T-helper 2 cell treated with Interferon-gamma antibody and Interleukin-4, amounts not matched to agents 100 ng/mL and 5 ng/mL, for 36 hours (primary cell): ENCODE measurements around the gene SIGLEC7. TPM values are rescaled to one million over a fixed set of nuclear protein-coding genes. Genes with fewer than 3 reads are reported as not detected.

Experiments used
- intact Hi-C: fragments of 100-400 bp; cut with micrococcal nuclease; formaldehyde crosslinking; loops from one replicate; pipeline ENCODE4 v1.15.1; 2023
- total RNA-seq: library from RNA; stranded (reverse); gene quantifications from 2 replicates; pipeline ENCODE4 v1.2.3, GENCODE V29; 2022

SIGLEC7 gene
- total RNA-seq, 1 donor from 2014 or later: not detected

DNA sequence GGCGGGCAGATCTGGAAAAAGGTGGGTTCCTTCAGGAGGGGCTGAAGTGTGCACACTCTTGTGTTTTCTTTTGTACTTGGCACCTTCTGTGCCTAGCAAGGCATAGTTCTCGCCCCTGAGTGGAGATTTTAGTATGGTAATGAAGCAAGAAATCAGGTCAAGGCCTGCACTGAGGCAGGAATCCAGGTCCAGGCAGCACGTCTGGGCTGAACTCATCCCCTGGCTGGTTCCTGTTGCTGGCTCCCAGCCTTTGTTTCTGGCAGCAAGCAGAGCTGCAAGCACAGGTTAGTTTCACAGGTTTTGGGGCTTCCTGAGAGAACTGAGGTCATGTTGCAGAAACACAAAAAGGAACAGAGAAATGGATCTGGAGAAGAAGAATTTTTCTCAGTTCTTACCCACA is 21.2 kb downstream of the SIGLEC7 start:
- intact Hi-C loops: loop anchor here (10.0 kb wide), 1 partner anchor 282 kb away; no protein-coding TSS in a partner anchor

DNA sequence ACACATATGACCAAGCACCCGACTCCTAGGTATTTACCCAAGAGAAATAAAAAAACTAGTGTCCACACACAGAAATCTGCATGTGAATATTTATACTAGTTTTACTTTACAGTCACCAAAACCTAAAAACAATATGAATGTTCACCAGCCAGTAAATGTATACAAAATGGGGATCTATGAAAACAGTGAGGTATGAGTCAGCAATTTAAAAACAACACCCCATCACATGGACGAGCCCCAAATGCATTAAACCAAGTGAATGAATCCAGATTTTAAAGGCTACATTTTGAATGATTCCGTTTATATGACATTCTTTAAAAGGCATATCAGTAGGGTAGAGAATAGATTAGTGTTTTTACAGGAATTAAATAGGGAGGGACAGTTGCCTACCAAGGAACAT is 22.1 kb downstream of the SIGLEC7 start:
- intact Hi-C loops: loop anchor here (10.0 kb wide), 1 partner anchor 281 kb away; no protein-coding TSS in a partner anchor

GRCh38 chr19:51166846-51167490 is 24.9 kb downstream of the SIGLEC7 start:
- intact Hi-C loops: loop anchor here (10.0 kb wide), 1 partner anchor 278 kb away; no protein-coding TSS in a partner anchor

- intact Hi-C loops: loop anchor here (10.0 kb wide), 1 partner anchor 276 kb away; no protein-coding TSS in a partner anchor
Measured at GRCh38 chr19:51168564-51169282, 26.6 kb downstream of the SIGLEC7 start.

DNA sequence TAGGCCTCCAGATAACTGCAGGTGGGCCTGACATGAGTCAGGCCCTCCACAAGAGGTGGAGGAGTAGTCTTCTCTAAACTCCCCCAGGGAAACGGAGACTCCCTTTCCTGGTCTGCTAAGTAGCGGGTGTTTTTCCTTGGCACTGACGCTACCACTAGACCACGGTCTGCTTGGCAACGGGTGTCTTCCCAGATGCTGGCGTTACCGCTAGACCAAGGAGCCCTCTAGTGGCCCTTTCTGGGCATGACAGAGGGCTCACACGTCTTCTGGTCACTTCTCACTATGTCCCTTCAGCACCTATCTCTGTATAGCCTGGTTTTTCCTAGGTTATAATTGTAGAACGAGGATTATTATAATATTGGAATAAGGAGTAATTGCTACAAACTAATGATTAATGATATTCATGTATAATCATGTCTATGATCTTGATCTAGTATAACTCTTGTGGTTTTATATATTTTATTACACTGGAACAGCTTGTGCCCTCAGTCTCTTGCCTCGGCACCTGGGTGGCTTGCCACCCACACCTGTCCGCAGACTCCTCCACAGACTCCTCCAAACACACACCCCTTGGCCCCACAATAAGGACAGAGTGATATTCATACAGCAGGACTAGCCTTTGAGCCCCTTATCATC is 27.3 kb downstream of the SIGLEC7 start:
- intact Hi-C loops: loop anchor here (10.0 kb wide), 1 partner anchor 275 kb away; no protein-coding TSS in a partner anchor

- intact Hi-C loops: no loop called here
Measured at GRCh38 chr19:51172223-51172622, 30.1 kb downstream of the SIGLEC7 start.

DNA sequence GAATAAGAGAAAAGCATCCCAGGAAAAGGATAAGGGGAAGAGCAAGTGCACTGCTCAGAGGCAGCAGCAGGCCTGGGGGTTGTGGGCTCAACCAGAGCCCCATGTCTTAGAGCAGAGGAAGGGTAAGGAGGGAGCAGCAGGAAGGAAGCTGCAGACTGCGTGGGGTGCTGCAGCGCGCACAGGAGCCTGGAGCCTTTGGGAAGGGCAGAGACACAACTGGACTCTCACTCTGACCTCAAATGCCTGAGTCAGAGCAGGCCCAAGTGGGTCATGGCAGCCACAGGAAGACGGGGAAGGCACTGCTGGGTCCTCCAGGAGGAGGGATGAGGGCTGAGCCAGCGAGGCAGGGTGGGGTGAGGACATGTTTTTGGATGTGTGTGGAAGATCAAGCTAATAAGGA is 31.6 kb downstream of the SIGLEC7 start:
- intact Hi-C loops: no loop called here

GRCh38 chr19:51179256-51179655 is 37.2 kb downstream of the SIGLEC7 start:
- intact Hi-C loops: no loop called here

DNA sequence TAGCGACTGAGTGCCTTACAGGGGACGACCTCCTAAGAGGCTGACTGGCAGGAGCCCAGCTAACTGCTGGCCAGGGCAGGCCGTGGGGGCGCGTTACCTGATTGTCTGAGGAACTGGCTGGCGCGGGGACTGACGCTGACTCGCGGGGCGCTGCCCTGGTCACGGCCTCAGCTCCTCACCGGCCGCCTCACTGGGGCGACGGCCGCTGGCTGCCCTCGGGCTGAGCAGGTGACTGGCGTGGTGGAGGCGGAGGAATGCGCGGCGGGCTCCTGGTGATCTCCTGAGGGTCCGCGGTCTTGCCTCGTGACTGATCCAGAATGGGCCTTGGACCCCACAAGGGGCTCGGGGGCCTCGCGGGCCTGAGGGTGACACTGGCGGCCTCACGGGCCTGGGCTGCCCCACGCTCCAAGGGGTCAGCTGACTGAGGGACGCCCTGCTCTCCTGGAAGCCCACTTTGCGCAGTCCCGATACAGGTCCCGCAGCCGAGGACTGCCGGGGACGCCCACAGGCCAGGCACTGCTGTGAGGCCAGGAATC is 39.3 kb downstream of the SIGLEC7 start:
- intact Hi-C loops: no loop called here

GRCh38 chr19:51181913-51182419 is 39.9 kb downstream of the SIGLEC7 start:
- intact Hi-C loops: no loop called here

GRCh38 chr19:51183629-51184028 is 41.5 kb downstream of the SIGLEC7 start:
- intact Hi-C loops: no loop called here

DNA sequence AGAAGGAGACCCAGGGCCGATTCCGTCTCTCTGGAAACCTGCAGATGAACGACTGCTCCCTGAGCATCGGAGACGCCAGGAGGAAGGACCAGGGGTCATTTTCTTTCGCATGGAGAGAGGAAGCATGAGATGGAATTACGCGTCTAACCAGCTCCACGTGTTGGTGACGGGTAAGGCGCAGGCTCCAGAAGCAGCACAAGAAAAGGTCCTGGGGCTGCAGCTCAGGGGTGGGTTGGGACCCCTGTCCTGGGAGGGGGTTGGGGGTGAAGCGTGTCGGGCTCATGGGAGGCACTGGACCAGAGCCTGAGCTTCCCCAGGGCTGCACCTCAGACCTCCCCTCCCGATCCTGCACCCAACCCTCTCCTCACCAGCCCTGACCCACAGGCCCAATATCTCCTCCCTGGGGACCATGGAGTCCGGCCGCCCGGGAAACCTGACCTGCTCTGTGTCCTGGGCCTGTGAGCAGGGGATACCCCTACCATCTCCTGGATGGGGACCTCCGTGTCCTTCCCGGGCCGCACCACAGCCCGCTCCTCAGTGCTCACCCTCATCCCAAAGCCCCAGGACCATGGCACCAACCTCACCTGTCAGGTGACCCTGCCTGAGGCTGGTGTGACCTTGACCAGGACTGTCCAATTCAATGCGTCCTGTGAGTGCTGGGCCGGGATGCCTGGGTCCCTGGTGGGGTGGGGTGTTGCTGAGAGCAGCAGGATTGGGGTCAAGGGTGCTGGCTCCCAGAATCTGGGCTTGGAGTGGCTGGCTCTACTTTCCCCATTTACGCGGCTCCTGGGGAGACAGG is 43.2 kb downstream of the SIGLEC7 start:
- intact Hi-C loops: no loop called here

- intact Hi-C loops: no loop called here
Measured at GRCh38 chr19:51185868-51186215, 43.7 kb downstream of the SIGLEC7 start.

DNA sequence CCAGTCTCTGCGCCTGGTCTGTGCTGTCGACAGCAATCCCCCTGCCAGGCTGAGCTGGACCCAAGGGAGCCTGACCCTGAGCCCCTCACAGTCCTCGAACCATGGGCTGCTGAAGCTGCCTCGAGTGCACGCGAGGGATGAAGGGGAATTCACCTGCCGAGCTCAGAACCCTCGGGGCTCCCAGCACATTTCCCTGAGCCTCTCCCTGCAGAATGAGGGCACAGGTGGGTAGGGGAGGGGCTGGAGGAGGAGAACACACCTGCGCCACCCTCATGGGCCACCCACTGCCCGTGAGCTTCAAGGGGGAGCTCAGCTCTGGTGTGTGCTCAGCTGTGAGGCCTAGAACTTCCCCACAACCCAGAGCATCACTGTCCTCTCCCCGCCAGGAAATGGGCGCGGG is 44.2 kb downstream of the SIGLEC7 start:
- intact Hi-C loops: no loop called here

DNA sequence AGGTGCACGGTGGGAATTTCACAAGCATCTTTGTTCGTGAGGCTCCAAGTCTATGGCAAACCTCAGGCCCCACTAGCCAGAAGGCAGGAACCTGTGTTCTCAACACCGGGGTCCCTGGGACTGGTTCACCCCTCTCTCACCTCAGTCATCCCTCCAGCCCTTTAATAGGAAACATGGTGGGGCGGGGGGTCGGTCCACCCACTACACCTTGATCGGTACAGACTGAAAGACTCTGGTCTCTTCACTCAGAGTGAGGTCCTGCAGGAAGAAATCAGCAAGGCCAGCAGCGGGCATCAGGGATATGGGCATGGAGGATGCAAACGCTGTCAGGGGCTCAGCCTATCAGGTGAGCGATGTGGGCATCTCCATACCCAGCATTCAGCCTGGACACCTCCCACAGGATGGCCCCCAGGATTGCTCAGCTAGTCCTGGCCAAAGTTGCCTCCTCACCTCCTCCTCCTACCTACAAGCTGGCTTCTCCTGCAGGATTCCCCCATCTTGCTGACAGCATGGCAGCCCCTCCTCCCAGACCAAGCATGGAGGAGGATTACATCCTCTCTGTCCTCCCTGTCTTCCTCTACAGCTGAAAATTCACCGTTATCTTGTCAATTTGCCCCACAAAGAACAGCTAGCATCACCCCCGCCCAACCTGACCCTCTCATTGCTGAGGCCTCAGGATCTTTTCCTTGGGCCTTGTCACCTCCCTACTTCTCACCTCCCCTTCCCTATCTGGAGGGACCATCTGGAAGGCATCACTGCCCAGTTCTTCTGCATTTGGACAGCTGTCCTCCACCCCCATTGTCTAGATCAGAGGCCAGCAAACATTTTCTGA is 45.5 kb downstream of the SIGLEC7 start:
- intact Hi-C loops: no loop called here

GRCh38 chr19:51188227-51188559 is 46.1 kb downstream of the SIGLEC7 start:
- intact Hi-C loops: no loop called here

DNA sequence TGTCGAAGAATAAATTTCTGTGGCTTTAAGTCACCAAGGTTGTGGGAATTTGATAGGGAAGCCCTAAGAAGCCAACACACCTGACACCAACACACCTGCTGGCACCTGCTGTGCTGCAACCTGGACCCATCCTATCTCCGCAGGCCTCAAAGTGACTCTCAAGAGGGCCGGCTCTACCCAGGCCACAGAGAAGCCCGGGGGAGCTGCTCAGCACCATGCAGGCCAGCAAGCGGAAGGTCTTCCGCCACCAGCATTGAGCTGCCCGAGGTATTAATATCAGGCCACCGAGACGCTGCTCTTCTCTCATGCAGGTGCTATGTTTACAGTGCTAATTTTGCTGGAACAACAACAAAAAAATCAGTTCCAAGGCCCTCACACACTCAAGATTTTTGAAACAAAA is 50.6 kb downstream of the SIGLEC7 start:
- intact Hi-C loops: no loop called here

GRCh38 chr19:51194527-51195315 is 52.6 kb downstream of the SIGLEC7 start:
- intact Hi-C loops: no loop called here

- intact Hi-C loops: no loop called here
Measured at GRCh38 chr19:51195316-51195586, 53.1 kb downstream of the SIGLEC7 start.

DNA sequence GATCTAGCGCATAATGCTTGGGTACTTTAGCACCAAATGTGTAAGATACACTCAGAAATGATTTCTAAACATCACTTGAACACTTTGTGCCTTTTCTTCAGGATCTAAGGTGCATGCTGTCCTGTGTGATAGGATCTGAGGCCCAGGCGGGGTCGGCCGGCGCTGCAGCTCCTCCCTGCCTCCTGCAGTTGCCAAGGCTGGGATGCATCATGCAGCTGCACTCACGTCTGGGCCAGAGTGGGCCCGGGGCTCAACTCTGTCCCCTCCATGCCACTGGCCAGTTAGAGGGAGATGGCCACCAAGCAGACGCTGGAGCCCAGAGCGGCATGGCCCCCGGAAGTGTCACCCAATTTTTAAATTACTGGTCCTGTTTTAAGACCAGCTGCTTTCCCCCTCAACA is 53.5 kb downstream of the SIGLEC7 start:
- intact Hi-C loops: no loop called here
